SK-MEL-5 (cell line): ENCODE results near the gene PYGO2. TPM values are rescaled to one million over a fixed set of nuclear protein-coding genes. Genes with fewer than 3 reads are reported as not detected.
A peak's percentile ranks its signal among the peaks of the same experiment; 100 is the strongest.

Source experiments
- DNase-seq: peaks from one replicate; pipeline ENCODE4 v3.0.0-alpha.2; 2016; ENCODE audit warnings: low read depth, low spot score
- in situ Hi-C: cut with HindIII; loops from 2 replicates; pipeline ENCODE4 v1.10.0; 2016; ENCODE audit warnings: low sequenced_read_pairs, high pct_unique_total_duplicates, low pct_unique_long_range_greater_than_20kb
- total RNA-seq: library from RNA; depleted of rRNA; stranded (reverse); fragments of >200 nt; shearing (Covaris generic); gene quantifications from 2 replicates; pipeline ENCODE4 v1.2.3, GENCODE V29; 2014

The PYGO2 gene
- total RNA-seq, 1 experiment from 2014 or later = 26.9 TPM

- in situ Hi-C loops = no loop called here
- DNase-seq = no peak
Measured at GRCh38 chr1:154938604-154939399, 22.8 kb downstream of the PYGO2 start.

DNA sequence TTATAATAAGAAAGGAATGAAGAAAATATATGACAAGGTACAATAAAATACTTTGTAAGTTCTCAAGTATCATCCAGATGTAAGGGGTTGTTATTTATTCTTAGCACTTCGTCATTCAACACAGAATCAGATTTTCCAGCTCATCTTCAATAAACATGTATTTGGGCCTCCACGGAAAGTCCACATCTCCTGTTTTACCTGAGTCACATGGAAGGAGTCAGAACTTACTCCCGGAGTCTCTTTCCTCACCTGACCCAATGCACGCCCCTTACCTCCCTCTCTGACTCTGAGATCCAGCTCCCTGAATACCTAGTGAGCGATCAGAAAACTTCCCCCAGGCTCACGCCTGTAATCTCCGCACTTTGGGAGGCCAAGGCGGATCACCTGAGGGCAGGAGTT lies 23.6 kb downstream of the PYGO2 start:
- in situ Hi-C loops = no loop called here

GRCh38 chr1:154937085-154937987 lies 24.2 kb downstream of the PYGO2 start:
- DNase-seq = peak; percentile 95
- in situ Hi-C loops = no loop called here

More for the DNA sequence above, 23.6 kb downstream of the PYGO2 start:
- DNase-seq = no peak

DNA sequence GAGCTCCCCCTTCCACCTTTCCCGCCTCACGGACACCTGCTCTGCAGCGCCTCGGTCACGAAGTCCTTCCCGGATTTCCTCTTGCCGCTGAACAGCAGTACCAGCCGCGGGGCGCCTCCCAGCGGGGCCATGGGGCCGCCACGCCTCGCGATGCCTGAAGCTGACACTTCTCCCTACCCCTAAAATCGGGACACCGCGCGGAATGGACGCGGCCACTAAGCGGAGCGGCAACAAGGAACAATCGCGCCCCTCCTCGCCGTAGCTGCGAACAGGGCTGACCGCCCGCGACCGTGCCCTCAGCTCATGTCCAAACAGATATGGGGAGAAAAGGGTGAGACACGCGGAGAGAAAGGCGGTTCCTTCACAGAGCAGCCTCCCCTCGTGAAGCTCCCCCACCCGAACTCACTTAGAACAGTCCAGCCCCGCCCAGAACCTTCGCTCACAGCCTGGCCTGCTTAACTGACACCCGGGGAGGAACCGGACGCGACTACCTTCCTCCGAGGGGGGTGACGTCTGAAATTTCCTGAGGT lies 25.0 kb downstream of the PYGO2 start, which contains the start of gene PMVK:
PMVK (minus strand) TSS at position 165 of the 530 bp plus-strand sequence; CDS start at position 131, 34 bp downstream.
- DNase-seq = peak; percentile 96
- in situ Hi-C loops = no loop called here

GRCh38 chr1:154935749-154936554 lies 25.6 kb downstream of the PYGO2 start:
- in situ Hi-C loops = no loop called here
- DNase-seq = no peak

DNA sequence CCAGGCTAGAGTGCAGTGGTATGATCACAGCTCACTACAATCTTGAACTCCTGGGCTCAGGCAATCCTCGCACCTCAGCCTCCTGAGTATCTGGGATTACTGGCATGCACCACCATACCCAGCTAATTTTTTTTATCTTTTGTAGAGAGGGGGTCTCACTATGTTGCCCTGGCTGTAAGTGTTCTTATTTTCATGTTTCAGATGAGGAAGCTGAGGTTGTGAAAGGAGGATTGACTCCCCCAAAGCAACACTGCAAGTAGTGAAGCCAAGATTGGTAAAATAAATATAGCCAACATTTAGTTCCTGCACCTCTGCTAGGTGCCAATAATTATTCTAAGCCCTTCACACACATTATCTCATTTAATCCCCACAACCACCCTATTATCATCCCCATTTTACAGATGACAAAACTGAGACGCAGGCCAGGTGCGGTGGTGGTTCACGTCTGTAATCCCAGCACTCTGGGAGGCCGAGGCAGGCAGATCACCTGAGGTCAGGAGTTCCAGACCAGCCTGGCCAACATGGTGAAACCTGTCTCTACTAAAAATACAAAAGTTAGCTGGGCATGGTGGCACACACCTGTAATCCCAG lies 27.1 kb downstream of the PYGO2 start:
- DNase-seq = no peak
- in situ Hi-C loops = no loop called here

GRCh38 chr1:154931940-154932487 lies 29.6 kb downstream of the PYGO2 start:
- in situ Hi-C loops = no loop called here
- no peak for DNase-seq

DNA sequence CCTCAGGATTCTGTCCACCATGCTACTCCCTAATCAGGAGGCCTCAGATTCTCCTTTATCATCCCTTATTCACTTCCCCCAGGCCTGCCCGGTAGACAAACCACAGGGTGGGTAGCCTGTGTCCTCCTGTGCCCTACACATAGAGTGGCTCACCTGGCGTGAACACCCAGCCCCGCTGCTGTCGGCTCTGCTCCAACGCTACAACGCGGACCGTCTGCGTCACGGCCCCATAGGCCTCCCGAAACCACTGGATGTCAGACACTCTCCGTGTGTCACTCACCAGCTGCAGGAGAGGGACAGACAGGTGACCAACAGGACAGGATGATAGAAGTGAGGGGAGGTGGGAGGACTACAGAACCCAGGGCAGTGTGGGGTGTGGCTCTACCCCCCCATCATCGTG lies 35.4 kb downstream of the PYGO2 start:
- in situ Hi-C loops = no loop called here
- no peak for DNase-seq

DNA sequence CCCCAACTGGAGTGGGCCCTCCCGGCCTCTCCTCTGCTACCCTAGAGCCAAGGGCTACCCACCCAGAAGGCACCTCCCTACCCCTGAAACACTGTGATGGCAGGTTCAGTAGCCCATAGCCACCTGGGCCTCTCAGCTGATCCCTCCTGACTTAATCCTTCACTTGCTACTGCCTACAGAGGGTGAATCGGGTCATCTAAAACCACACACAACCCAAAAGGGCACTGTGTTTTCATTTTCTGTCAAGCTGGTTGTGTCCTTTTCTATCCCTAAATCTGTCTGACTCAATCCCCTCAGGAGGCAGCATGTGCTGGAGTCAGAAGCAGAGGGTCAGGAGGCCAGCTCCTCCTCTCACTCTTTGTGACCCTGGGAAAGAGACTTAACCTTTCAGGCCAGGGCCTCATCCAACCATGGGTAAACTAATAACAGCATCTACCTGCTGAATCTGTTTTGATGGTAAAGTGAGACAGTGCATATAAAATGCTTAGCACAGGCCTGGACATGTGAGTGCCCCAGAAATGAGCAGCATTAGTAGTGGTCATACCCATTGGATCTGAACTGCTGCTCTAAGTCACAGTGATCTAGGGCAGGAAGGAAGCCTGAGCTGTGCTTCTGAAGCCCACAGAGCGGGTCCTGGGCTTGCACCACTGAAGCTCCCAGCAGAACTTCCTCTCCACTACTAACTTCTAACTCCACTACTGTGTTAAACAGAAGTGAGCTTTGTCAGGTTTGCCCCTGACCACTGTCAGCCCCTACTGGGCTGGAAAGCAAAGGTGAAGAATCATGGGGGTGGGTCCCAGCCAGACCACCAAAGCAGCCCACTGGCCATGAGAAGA lies 36.0 kb downstream of the PYGO2 start:
- no peak for DNase-seq
- in situ Hi-C loops = no loop called here

GRCh38 chr1:154923695-154924094 lies 37.9 kb downstream of the PYGO2 start:
- no peak for DNase-seq
- in situ Hi-C loops = no loop called here

DNA sequence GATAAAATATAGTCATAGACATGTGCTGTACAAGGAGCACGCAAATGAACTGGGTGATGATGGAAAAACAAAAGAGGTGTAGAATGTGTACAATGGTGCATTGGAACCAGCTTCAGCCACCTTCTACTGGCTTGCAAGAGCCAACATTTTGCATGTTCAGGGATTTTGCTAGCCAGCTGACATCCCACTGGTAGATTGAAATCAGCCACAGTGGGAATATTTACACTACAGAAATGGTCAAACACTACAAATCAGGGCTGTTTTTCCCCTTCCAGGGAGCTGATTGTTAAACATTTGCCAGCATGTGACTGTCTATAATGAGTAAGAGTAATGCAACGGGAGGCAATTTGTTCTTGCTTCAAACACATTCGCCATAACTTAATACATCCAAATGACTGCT lies 48.3 kb downstream of the PYGO2 start:
- no peak for DNase-seq
- in situ Hi-C loops = loop anchor here (10.0 kb wide), 1 partner anchor 88 kb away; no protein-coding TSS in a partner anchor

DNA sequence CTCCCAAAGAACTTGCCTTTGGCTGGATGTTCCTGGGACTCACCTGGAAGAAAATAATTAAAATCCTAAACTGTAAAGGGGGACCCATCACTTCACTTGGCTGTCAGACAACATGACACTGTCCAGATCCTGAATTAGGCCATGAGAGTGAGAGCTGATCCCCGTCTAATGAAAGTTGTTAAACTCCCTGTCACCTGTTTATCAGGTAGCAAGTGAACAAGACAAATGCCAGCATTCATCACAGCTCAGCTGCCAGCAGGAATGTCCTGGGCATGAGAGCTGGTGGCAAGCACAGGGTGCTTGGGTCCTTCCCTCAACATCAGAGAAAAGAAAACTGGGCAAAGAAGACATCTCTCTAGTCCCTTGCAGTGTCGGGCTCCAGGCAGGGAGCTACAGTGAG lies 48.8 kb downstream of the PYGO2 start:
- in situ Hi-C loops = loop anchor here (10.0 kb wide), 1 partner anchor 88 kb away; no protein-coding TSS in a partner anchor

GRCh38 chr1:154911691-154912550 lies 49.7 kb downstream of the PYGO2 start:
- DNase-seq = no peak
- in situ Hi-C loops = loop anchor here (10.0 kb wide), 1 partner anchor 87 kb away; no protein-coding TSS in a partner anchor

More for the DNA sequence above, 48.8 kb downstream of the PYGO2 start:
- no peak for DNase-seq

DNA sequence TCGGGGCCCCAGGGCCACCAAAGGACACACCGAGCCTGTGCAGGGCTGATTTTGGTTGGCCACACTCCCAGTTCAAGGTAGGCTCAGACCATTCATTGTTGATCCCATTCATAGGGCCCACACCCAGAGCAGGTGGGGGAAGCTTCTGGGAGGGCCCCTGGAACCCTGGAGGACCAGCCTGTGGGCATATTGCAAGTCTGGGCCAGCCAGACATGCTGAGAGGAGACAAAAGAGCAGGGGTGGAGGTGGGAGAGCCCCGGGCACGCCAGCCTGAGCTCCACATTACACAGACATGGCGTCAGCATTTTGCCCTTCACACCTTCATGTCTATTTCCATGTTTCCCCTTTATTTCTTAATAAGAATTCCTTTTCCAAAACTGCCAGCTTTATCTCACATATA lies 50.7 kb downstream of the PYGO2 start:
- in situ Hi-C loops = loop anchor here (10.0 kb wide), 1 partner anchor 86 kb away; no protein-coding TSS in a partner anchor
- DNase-seq = no peak

DNA sequence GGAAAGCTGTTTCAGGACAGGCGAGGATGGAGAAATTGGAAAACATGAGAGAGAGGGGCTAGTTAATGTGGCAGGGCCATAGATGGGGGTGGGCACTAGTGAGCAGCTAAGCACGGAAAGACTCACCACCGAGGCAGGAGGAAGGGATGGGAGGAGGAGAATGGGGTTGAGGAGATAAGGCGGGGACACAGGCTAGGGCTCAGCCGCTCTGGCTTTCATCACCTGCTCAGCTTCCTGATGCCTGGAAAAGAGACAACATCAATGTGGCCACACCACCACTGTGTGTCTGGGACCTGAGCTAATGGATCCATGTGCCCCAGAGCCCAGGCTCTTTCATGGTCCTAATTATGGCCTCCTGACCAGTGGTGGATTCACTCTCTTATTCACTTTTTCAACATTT lies 52.6 kb downstream of the PYGO2 start:
- in situ Hi-C loops = no loop called here
- no peak for DNase-seq
